Lung microvascular endothelial cell (primary cell): ENCODE measurements around the gene STX18. TPM values are rescaled to one million over a fixed set of nuclear protein-coding genes. Genes with fewer than 3 reads are reported as not detected.
"Not testable (repeated sequence)": the region's sequence is repeated elsewhere in the genome, so short reads cannot be mapped to it uniquely, and the experiment has no call there.

Experiments
- DNase-seq, 2 donors: peaks; one replicate each; pipeline versions ENCODE4 v3.0.0 to v3.0.0-alpha.2; 2010; ENCODE audit warnings: low read depth in 2 of 2
- total RNA-seq: library from RNA; depleted of rRNA; stranded (reverse); fragments of >200 nt; gene quantifications from 2 replicates; pipeline ENCODE4 v1.2.1, GENCODE V29; 2014

STX18 gene
- 13.1 and 14.1 TPM in 2 replicates for total RNA-seq

GRCh38 chr4:4541661-4542570, at the start of gene STX18:
TSS of gene STX18 (minus strand) at chr4:4542048. CDS start at chr4:4541964, 84 bp downstream.
- DNase-seq: peak; percentile 91 to 93

DNA sequence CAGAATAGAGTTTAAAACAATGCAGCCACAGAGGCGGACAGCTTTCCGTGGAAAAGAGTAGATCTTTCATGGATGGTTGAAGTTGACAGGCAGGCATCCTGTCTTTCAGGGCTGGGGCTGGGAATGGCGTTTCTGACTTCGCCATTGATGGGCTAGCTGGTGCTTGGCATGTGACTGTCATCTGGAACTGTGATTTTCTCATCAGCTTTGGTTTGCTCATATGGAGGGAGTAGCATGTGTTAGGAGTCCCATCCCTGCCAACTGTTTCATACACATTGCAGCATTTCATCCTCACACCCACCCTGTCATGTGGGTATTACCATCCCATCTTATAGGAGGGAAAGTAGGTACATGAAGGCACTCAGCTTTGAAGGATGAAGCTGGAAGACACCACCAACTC, 49.2 kb upstream of the STX18 start:
- no peak for DNase-seq

- DNase-seq: peak; percentile 33 to 68
These were observed 48.7 kb upstream of the STX18 start for GRCh38 chr4:4590546-4590945.

- no peak for DNase-seq
These were observed 43.3 kb upstream of the STX18 start for GRCh38 chr4:4585012-4585670.

GRCh38 chr4:4583606-4584005, 41.8 kb upstream of the STX18 start:
- DNase-seq: no peak

DNA sequence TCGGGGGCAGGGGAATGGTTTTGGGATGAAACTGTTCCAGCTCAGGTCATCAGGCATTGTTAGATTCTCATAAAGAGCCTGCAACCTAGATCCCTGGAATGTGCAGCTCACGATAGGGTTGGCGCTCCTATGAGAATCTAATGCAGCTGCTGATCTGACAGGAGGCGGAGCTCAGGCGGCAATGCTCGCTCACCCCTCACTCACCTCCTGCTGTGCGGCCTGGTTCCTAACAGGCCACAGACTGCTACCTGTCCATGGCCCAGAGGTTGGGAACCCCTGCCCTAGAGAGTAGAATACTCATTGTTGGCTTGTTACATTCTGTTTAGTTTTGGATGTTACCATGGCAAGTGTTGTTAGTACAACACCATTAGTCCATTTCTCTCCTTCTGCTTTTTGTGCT, 40.8 kb upstream of the STX18 start:
- DNase-seq: no peak

DNA sequence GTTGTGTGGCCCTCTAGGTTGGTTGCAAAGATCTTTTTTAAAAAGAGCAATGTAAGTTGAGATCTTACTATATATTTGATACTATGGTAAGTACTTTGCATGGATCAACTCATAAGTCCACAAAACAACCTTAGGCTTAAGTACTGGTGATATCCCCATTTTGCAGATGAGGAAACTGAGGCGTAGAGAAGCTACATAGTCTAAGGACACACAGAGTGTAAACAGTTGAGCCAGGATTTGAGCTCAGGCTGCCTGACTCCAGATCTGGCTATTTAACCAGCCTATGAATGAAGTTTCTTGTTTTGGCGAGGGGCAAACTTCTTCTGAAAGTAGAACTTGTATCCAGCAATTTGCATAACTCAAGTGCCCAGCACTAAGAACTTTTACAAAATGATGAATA, 38.6 kb upstream of the STX18 start:
- DNase-seq: no peak

- DNase-seq: no peak
These were observed 37.1 kb upstream of the STX18 start for GRCh38 chr4:4578981-4579380.

GRCh38 chr4:4577359-4577875, 35.6 kb upstream of the STX18 start:
- DNase-seq: no peak

DNA sequence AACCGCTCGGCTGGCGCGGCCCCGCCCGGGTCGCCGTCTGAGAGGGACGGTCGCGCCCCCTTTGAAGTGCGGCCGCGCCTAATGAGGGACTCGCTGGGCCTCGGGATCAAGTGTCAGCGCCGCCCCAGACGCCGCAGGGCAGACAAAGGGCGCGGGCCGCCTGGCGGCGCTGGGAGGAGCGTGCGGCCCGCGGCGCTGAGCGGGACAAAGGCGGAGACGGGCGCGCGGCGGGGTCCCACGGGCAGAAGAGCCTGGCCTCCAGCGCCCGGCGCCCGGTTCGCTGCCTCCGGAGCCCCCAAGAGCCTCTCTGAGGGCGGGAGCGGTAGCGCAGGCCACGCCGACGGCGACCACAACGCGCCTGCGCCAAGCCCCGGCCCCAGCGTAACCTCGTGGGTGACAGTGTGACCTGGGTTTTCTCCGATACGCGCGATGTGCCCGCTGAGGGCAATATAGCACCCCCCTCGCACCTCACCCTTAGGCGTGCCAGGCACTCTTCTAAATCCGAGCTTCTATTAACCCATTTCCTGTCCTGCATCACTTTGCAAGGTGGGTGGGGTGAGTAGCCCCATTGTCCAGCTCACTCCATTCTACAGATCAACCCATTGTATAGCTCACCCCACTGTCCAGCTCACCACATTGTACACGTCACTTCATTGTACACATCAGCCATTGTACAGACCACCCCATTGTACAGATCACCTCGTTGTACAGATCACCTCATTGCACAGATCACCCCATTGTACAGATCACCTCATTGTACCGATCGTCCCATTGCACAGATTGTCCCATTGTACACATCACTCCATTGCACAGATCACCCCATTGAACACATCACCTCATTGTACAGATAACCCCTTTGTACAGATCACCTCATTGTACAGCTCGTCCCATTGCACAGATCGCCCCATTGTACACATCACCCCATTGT, 33.7 kb upstream of the STX18 start:
- DNase-seq: peak; percentile 61 to 62

GRCh38 chr4:4574792-4575191, 32.9 kb upstream of the STX18 start:
- DNase-seq: peak; percentile 87 to 92

GRCh38 chr4:4574052-4574451, 32.2 kb upstream of the STX18 start:
- no peak for DNase-seq

DNA sequence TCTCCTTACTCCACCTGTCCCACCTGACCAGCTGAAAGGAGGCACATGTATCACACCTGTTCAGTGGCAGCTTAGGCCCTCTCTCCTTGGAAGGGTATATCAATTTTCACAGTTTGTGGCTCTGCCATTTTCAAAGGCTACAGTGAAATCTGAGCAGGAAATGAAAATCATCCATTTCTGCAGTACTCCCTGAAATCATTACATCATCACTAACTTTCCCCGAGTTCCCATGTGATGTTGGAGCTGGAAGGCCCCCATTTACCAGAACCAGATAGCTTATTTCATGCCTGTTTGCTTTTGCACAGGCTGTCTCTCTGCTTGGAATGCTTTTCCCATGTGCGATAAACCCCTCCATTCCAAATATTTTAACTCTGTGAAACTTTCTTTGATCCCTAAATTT, 31.0 kb upstream of the STX18 start:
- DNase-seq: peak in 1 of 2 donors; percentile 23

DNA sequence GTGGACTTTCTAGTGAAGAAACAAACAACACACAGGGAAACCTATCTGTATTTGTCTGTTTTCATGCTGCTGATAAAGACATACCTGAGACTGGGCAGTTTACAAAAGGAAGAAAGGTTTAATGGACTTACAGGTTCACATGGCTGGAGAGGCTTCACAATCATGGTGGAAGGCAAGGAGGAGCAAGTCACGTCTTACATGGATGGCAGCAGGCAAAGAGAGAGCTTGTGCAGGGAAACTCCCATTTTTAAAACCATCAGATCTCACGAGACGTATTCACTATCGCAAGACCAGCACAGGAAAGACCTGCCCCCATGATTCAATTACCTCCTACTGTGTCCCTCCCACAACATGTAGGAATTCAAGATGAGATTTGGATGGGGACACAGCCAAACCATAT, 28.0 kb upstream of the STX18 start:
- DNase-seq: not testable (repeated sequence)

DNA sequence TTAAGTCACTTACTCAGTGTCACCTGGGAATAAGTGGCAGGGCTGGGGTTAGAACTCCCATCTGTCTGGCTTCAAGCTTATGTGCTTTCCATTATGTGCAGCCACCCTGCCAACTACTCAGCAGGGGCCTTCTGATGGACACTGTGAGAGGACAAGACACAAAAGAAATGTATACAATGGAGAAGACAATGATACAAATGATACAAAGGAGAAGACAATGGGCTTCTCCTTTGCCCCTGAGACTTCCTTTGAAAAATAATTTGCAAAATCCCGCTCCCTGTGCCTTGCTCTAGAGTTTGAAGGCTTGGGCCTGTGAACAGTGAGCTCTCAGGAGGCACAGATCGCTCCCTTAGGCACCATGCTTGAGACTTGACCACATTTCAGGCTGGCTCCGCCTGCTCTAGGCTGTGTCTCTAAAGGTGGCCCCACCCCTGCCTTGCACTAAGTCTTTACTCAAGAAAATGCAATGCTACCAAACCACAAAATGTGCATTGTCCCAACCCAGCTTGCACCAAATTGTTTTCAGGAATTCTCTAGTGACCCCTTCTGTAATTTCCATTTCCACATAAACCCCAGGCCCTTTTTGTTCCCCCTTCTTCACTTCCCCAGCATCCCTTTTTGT, 27.1 kb upstream of the STX18 start:
- DNase-seq: no peak

GRCh38 chr4:4566359-4566758, 24.5 kb upstream of the STX18 start:
- not testable (repeated sequence) for DNase-seq

- no peak for DNase-seq
These were observed 22.7 kb upstream of the STX18 start for GRCh38 chr4:4564522-4564921.

- no peak for DNase-seq
These were observed 18.8 kb upstream of the STX18 start for GRCh38 chr4:4560642-4561041.

- DNase-seq: no peak
These were observed 18.3 kb upstream of the STX18 start for GRCh38 chr4:4560136-4560535.

- no peak for DNase-seq
These were observed 17.7 kb upstream of the STX18 start for GRCh38 chr4:4559596-4559995.

DNA sequence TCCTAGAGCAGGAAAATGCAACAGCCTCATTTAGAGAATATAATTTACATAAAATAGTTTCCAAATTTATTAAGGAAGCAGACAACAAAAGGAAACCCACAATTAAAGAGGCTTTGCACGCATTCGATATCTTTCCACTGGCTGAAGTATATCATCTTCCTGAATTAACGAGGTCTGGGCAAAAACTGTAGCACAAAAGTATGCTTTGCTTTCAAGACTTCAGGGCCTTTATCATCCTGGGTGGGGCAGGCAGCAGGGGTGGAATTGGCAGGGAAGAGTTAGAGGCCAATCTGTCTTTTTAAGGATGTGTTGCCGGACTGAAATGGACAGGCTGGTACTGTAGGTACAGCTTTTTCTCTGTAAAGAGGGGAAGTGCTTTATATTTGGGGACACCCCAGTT, 17.0 kb upstream of the STX18 start:
- DNase-seq: no peak
